Testis (tissue), 2 donors: ENCODE data around the gene TLE3.

ENCODE experiments used
- POLR2A ChIP-seq: fragments of 450-650 bp; IDR thresholded peaks from one replicate; pipeline ENCODE4 v1.6.1; 2017; ENCODE audit warnings: antibody characterized with exemption, mild to moderate bottlenecking, moderate library complexity
- TF ChIP-seq, protein P1 (sequence below), 3 experiments: fragments of 450-650 bp in 2 of 3; fragments of 200-600 bp in 1 of 3; sonication (generic) in 1 of 3; IDR thresholded peaks; one replicate each; pipeline ENCODE4 v1.5.1; 2016 to 2019; ENCODE audit warnings: antibody characterized with exemption in 3 of 3, mild to moderate bottlenecking in 2 of 3, moderate library complexity in 1 of 3

DNA sequence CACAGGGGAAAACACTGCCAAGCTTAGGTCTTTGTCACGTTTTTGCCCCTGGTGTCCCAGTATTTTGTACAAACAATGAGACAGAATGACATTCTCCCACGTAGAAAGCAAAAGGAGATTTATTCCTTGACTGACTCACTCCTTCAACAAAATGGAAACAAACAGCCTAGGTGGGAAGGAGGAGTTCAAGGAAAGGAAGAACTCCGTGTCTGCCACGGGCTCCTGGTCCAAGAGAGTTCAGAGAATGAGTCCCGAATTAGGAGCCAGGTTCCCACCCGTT, 8.1 kb downstream of the TLE3 start:
- TF ChIP-seq, protein P1, sequence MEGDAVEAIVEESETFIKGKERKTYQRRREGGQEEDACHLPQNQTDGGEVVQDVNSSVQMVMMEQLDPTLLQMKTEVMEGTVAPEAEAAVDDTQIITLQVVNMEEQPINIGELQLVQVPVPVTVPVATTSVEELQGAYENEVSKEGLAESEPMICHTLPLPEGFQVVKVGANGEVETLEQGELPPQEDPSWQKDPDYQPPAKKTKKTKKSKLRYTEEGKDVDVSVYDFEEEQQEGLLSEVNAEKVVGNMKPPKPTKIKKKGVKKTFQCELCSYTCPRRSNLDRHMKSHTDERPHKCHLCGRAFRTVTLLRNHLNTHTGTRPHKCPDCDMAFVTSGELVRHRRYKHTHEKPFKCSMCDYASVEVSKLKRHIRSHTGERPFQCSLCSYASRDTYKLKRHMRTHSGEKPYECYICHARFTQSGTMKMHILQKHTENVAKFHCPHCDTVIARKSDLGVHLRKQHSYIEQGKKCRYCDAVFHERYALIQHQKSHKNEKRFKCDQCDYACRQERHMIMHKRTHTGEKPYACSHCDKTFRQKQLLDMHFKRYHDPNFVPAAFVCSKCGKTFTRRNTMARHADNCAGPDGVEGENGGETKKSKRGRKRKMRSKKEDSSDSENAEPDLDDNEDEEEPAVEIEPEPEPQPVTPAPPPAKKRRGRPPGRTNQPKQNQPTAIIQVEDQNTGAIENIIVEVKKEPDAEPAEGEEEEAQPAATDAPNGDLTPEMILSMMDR (IDR thresholded peaks at IDR 0.05): no peak
- TF ChIP-seq POLR2A: no peak
